Bronchial epithelial cell (primary cell): ENCODE results near the gene CD276. TPM values are rescaled to one million over a fixed set of nuclear protein-coding genes. Genes with fewer than 3 reads are reported as not detected.
A peak's percentile ranks its signal among the peaks of the same experiment; 100 is the strongest.
"Not testable (repeated sequence)": the region's sequence is repeated elsewhere in the genome, so short reads cannot be mapped to it uniquely, and the experiment has no call there.

Experiments used
- DNase-seq: peaks from one replicate; pipeline ENCODE4 v3.0.0-alpha.2; 2010; ENCODE audit warnings: low read depth
- FAIRE-seq: peaks from 2 replicates; lab custom pipeline; 2011; peaks lifted over from hg19 to GRCh38; lab: Jason Lieb, UNC
- H3K27me3 ChIP-seq: 2 replicates; pipeline ENCODE4 v1.5.1; 2011; ENCODE audit warnings: low read length; ENCODE audit not compliant: control insufficient read depth, insufficient read depth
- H3K36me3 ChIP-seq: 2 replicates; pipeline ENCODE4 v1.5.1; 2011; ENCODE audit warnings: low read length; ENCODE audit not compliant: control insufficient read depth, insufficient read depth
- H3K4me3 ChIP-seq: 2 replicates; pipeline ENCODE4 v1.5.1; 2011; ENCODE audit warnings: mild to moderate bottlenecking, low read depth, low read length, control low read depth
- CTCF ChIP-seq: IDR thresholded peaks from 2 replicates; pipeline ENCODE4 v1.5.1; 2011; ENCODE audit warnings: mild to moderate bottlenecking, moderate library complexity, low read length, control low read depth, inconsistent platforms; ENCODE audit not compliant: insufficient read depth, severe bottlenecking
- total RNA-seq: library from RNA; depleted of rRNA; stranded (reverse); fragments of >200 nt; gene quantifications from 2 replicates; pipeline ENCODE4 v1.2.1, GENCODE V29; 2014

Gene CD276
- total RNA-seq, 1 donor from 2014 or later: 21.9 TPM

DNA sequence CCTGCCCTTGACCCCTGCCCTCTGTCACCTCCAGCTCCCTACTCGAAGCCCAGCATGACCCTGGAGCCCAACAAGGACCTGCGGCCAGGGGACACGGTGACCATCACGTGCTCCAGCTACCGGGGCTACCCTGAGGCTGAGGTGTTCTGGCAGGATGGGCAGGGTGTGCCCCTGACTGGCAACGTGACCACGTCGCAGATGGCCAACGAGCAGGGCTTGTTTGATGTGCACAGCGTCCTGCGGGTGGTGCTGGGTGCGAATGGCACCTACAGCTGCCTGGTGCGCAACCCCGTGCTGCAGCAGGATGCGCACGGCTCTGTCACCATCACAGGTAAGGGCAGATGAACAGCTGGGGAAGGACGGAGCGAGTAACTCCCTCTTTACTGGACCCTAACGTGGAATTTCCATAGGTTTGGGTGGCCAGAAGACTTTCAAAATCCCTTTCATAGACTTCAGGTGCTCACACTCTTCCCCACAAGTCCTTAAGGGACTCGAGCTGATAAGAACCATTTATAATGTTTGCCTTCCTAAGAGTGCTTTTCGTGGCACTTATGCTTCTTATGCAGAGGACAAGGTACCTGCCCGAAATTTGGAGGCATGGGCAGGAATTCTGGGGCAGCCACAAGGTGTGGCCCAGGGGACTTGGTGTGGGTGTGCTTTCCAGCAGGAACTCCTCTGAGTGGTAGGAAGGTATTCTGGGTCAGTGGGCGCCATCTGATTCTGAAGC lies 20.1 kb downstream of the CD276 start:
- not testable (repeated sequence) for H3K4me3 ChIP-seq, DNase-seq, H3K27me3 ChIP-seq, H3K36me3 ChIP-seq
- peak; percentile 79 for FAIRE-seq

DNA sequence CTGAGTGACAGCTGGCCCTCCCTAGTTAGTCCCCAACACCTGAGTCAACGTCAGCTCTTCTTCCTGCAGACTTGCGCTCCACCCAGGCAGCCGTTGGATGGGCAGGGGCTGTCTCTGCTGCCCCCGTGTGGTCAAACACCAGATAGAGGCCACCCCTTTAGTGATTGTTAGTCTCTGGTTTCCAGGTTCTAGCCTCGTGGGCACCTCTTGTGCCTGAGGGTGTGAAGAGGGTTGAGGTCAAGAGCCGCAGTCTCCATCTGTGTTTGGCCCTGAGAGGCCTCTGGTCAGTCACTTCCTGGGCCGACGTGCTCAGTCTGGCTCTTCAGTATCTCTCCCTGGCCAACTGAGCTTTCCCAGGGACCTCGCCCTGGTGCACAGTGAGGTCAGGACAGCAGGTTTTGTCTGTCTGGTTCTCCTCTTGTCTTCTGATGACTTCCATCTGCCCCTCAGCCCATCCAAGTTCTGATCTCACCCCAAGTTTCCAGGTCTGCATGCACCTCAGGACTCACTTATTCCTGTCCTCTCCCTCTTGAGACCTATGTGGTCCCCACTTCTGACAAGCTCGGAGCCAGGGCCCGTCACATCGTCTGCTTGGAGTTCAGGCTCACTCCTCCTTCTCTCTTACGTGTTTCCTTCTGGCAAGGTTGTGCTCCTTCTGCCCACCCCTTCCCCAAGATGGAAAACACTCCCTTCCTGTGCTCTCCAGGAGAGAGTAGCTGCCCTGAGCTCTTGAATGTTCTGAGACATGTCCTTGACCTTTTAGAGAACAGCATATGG lies 20.9 kb downstream of the CD276 start:
- TF ChIP-seq CTCF: peak; percentile 92
- H3K27me3 ChIP-seq: no peaks in the 10 kb centered on the region
- DNase-seq (peak; percentile 50), FAIRE-seq (peak; percentile 72)
- peaks cover 4% of the 10 kb centered on the region for H3K36me3 ChIP-seq
- H3K4me3 ChIP-seq: no peak overlapping the region

GRCh38 chr15:73708691-73709090 lies 24.5 kb downstream of the CD276 start:
- Histone ChIP-seq H3K27me3 (no peaks in the 10 kb centered on the region), H3K4me3 (no peak overlapping the region), H3K36me3 (peaks cover 9% of the 10 kb centered on the region)
- FAIRE-seq (peak; percentile 68), DNase-seq (no peak)
- no peak for TF ChIP-seq CTCF

DNA sequence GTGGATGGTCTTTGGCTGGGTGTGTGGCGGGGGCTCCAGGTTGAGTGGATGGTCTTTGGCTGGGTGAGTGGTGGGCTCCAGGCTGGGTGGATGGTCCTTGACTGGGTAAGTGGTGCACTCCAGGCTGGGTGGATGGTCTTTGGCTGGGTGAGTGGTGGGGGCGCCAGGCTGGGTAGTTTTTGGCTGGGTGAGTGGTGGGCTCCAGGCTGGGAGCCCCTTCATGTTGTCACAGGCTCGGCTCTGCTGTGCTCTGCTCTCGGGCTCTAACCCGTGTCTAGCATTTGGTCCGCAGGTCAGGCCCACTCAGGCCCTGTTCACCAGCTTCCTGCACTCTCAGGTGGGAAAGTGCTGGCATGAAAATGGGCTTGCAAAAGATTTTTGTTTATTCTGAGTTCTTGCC lies 25.1 kb downstream of the CD276 start:
- DNase-seq (no peak), FAIRE-seq (no peak)
- H3K4me3 ChIP-seq: no peak overlapping the region
- H3K36me3 ChIP-seq: peaks cover 9% of the 10 kb centered on the region
- H3K27me3 ChIP-seq: no peaks in the 10 kb centered on the region
- TF ChIP-seq CTCF: no peak

DNA sequence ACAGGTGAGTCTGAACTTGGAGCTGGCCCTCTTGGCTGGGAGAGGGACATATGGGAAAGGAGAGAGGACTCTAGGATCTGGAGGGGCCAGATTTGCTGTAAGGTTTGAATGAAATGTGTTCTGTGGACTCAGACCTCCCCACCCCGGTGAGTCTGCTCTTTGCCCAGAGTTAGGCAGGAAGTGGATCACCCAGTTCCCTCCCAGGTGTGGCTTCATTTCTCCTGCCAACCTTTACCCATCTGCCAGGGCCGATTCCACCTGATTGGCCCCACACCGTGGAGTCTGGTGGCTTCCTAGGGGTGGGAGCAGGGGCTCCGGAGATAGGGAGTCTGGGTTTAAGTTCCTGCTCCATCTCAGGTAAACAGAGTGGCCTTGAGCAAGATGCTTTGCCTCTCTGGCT lies 25.5 kb downstream of the CD276 start:
- DNase-seq: no peak
- Histone ChIP-seq H3K36me3 (peaks cover 9% of the 10 kb centered on the region), H3K4me3 (no peak overlapping the region), H3K27me3 (no peaks in the 10 kb centered on the region)
- no peak for TF ChIP-seq CTCF
- FAIRE-seq: no peak

DNA sequence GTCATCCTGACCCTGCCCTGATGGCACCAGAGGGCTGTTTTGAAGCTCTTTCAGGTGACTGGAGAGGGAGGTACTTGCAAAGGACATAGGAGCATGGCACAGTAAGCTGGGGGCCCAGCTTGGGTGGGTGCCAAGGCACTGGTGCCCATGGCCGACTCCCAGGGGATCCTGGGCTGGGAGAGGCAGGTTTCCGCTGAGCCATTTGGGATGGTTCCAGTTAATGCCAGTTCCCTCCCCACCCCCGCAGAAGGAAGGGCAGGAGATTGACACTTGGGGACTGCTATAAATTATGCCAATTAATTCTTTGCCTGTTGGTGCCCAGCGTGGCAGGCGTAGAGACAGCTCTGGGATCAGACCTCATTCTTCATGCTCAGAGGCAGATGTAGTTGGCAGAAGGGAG lies 26.1 kb downstream of the CD276 start:
- H3K4me3 ChIP-seq: no peak overlapping the region
- no peak for DNase-seq
- H3K27me3 ChIP-seq: no peaks in the 10 kb centered on the region
- TF ChIP-seq CTCF: no peak
- FAIRE-seq: no peak
- H3K36me3 ChIP-seq: peaks cover 9% of the 10 kb centered on the region
